ENCODE data around the gene HYI.

HYI gene

GRCh38 chr1:43434256-43434655, 19.5 kb downstream of the HYI start:
- no peak for DNase-seq (ENCODE audit: low read depth)
- H3K4me3 ChIP-seq (ENCODE audit: low read depth, low read length) = no peak overlapping the region

GRCh38 chr1:43432907-43433306, 20.8 kb downstream of the HYI start:
- no peak for TF ChIP-seq CTCF (IDR thresholded peaks at IDR 0.05; ENCODE audit: low read depth, low read length, missing control alignments)
- no peak for DNase-seq (ENCODE audit: low read depth)
- H3K4me3 ChIP-seq (ENCODE audit: low read depth, low read length) = no peak overlapping the region

More at GRCh38 chr1:43434256-43434655, 19.5 kb downstream of the HYI start:
- TF ChIP-seq CTCF (IDR thresholded peaks at IDR 0.05; ENCODE audit: low read depth, low read length, missing control alignments) = no peak

GRCh38 chr1:43432171-43432860, 21.4 kb downstream of the HYI start:
- H3K4me3 ChIP-seq (ENCODE audit: low read depth, low read length) = no peak overlapping the region
- TF ChIP-seq CTCF (IDR thresholded peaks at IDR 0.05; ENCODE audit: low read depth, low read length, missing control alignments) = no peak
- DNase-seq (ENCODE audit: low read depth) = no peak

GRCh38 chr1:43431676-43432075, 22.1 kb downstream of the HYI start:
- TF ChIP-seq CTCF (IDR thresholded peaks at IDR 0.05; ENCODE audit: low read depth, low read length, missing control alignments) = no peak
- H3K4me3 ChIP-seq (ENCODE audit: low read depth, low read length) = no peak overlapping the region
- no peak for DNase-seq (ENCODE audit: low read depth)

- no peak overlapping the region for H3K4me3 ChIP-seq (ENCODE audit: low read depth, low read length)
- no peak for DNase-seq (ENCODE audit: low read depth)
- no peak for TF ChIP-seq CTCF (IDR thresholded peaks at IDR 0.05; ENCODE audit: low read depth, low read length, missing control alignments)
Observed at GRCh38 chr1:43430831-43431230, 22.9 kb downstream of the HYI start.

GRCh38 chr1:43427941-43428340, 25.8 kb downstream of the HYI start:
- no peak for DNase-seq (ENCODE audit: low read depth)
- H3K4me3 ChIP-seq (ENCODE audit: low read depth, low read length) = no peak overlapping the region
- TF ChIP-seq CTCF (IDR thresholded peaks at IDR 0.05; ENCODE audit: low read depth, low read length, missing control alignments) = no peak

- no peak overlapping the region for H3K4me3 ChIP-seq (ENCODE audit: low read depth, low read length)
- no peak for DNase-seq (ENCODE audit: low read depth)
- no peak for TF ChIP-seq CTCF (IDR thresholded peaks at IDR 0.05; ENCODE audit: low read depth, low read length, missing control alignments)
Observed at GRCh38 chr1:43427524-43427923, 26.2 kb downstream of the HYI start.
